Left cardiac atrium (tissue), 4 donors: ENCODE measurements around the gene R3HDM4. TPM values are rescaled to one million over a fixed set of nuclear protein-coding genes. Genes with fewer than 3 reads are reported as not detected.
"Not testable (repeated sequence)": the region's sequence is repeated elsewhere in the genome, so short reads cannot be mapped to it uniquely, and the experiment has no call there.

Experiments used
- ATAC-seq, 2 donors: fragments of 200-7000 bp; cut with Tn5 transposase; one replicate each; pipeline ENCODE4 v1.9.1; 2020; ENCODE audit warnings: mild to moderate bottlenecking in 2 of 2, moderate library complexity in 2 of 2
- DNase-seq: peaks from one replicate; pipeline ENCODE4 v3.0.0-alpha.2; 2020
- intact Hi-C, 2 donors: fragments of 100-400 bp; cut with DNase I; formaldehyde crosslinking; loops; one replicate each; pipeline versions ENCODE4 v1.14.1 to v1.15.1; 2022 to 2023
- total RNA-seq, 2 donors: library from RNA; stranded (reverse); fragmentation: NEBNext Ultra II Directional; extraction: Animal tissue kit (Norgen Biotek cat#: 25700); gene quantifications; one replicate each; pipeline ENCODE4 v1.2.1, GENCODE V29; 2021
- donor health status: DM: no; HTN: yes; CAD: no.
- donor health status: DM: no; HTN: yes; CAD: no; lungs with severe emphysema.
- donor health status: DM: yes; HTN: yes; CAD: no.
- donor health status: Dilated cardiomyopathy.

Gene R3HDM4
- total RNA-seq, 2 donors from 2014 or later: 18.3 to 31.6 TPM

GRCh38 chr19:884420-885211 lies 28.4 kb downstream of the R3HDM4 start:
- intact Hi-C loops: no loop called here
- ATAC-seq (no peak), DNase-seq (no peak)

- DNase-seq (no peak), ATAC-seq (no peak)
- intact Hi-C loops: no loop called here
Observed at GRCh38 chr19:883661-884211, 29.3 kb downstream of the R3HDM4 start.

GRCh38 chr19:882871-883497 lies 30.0 kb downstream of the R3HDM4 start:
- intact Hi-C loops: no loop called here
- DNase-seq (no peak), ATAC-seq (no peak)

DNA sequence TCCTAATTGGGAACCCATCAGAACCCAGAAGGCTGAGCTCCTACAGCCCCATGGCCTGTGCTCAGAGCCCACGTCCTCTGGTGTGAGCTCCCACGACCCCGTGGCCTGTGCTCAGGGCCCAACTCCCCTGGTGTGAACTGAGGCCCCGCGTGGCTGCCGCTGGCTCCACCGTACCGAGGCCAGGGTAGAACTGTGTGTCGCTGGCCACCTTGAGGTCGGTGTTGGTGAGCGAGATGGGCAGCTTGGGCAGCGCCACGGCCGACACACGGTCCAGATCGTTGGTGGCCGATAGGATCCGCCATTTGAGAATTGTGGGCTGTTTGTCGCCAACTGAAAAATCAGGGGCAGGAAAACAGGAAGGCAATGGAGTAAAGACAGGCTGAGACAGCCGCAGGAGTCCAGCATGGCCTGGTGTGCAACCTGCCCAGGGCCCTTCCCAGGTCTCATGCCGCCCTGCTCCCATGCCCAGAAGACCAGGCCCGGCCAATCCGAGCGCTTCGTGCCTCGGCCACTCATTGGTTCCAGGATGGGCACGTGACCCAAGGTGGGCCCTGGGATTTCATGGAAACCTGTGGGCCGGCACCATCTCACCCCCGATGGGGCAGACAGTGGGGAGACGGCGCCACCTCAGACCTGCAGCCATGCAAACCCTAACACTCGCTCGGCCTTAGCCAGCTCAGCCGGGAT lies 31.5 kb downstream of the R3HDM4 start:
- intact Hi-C loops: no loop called here
- ATAC-seq: no peak

DNA sequence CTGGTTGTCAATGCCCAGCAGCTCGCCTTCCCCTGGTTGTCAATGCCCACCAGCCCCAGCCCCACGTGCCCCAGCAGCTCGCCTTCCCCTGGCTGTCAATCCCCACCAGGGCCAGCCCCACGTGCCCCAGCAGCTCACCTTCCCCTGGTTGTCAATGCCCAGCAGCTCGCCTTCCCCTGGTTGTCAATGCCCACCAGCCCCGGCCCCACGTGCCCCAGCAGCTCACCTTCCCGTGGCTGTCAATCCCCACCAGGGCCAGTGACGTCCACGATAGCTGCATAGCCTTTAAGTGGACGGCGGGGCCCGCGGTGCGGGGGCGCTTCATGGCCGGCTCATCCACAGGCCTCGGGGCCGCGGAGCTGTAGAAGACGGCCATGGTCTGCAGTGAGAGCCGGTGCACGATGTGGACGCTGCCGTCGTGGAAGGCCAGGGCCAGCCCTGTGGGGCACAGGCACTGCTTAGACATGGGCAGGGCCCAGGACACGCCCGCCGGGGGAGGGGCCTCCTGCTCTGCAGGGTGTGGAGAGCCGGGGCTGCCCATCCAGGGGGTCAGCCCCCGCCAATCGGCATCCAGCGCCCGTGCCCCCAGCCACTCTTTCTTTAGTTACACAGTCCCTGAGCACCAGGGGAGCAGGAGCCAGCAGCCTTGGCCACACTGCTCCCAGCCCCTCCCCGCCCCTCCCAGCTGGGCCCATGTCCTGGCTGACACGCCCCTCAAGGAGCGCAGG lies 33.1 kb downstream of the R3HDM4 start:
- DNase-seq (no peak), ATAC-seq (no peak)
- intact Hi-C loops: no loop called here

More for the DNA sequence above, 31.5 kb downstream of the R3HDM4 start:
- no peak for DNase-seq

GRCh38 chr19:878751-879561 lies 34.1 kb downstream of the R3HDM4 start:
- DNase-seq, intact Hi-C loops, ATAC-seq: not testable (repeated sequence)

DNA sequence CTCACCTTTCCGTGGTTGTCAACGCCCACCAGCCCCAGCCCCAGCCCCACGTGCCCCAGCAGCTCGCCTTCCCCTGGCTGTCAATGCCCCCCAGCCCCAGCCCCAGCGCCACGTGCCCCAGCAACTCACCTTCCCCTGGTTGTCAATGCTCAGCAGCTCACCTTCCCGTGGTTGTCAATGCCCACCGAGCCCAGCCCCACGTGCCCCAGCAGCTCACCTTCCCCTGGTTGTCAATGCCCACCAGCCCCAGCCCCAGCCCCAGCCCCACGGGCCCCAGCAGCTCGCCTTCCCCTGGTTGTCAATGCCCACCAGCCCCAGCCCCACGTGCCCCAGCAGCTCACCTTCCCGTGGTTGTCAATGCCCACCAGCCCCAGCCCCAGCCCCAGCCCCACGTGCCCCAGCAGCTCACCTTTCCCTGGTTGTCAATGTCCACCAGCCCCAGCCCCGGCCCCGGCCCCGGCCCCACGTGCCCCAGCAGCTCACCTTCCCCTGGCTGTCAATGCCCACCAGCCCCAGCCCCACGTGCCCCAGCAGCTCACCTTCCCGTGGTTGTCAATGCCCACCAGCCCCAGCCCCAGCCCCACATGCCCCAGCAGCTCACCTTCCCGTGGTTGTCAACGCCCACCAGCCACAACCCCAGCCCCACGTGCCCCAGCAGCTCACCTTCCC lies 34.9 kb downstream of the R3HDM4 start:
- DNase-seq, ATAC-seq, intact Hi-C loops: not testable (repeated sequence)

GRCh38 chr19:876780-877314 lies 36.2 kb downstream of the R3HDM4 start:
- no peak for DNase-seq
- no peak for ATAC-seq
- intact Hi-C loops: no loop called here

DNA sequence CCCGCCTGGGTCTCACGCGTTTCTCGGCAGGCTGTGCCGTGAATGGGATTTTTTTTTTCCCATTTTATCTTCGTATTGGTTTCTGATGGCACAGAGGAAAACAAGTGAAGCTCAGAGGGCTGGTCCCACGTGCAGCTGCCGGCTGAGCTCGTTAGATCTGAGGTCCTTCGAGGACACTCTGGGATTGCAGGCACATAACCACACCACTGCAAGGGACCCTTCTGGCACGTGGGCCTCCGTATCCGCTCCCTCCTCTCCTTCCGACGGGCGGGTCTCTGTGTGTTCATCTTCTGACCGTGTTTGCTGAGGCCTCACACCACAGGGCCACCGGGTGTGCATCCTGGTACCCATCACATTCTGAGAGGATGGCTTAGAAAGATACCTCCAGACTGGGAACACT lies 36.9 kb downstream of the R3HDM4 start:
- no peak for ATAC-seq
- DNase-seq: no peak
- intact Hi-C loops: no loop called here

DNA sequence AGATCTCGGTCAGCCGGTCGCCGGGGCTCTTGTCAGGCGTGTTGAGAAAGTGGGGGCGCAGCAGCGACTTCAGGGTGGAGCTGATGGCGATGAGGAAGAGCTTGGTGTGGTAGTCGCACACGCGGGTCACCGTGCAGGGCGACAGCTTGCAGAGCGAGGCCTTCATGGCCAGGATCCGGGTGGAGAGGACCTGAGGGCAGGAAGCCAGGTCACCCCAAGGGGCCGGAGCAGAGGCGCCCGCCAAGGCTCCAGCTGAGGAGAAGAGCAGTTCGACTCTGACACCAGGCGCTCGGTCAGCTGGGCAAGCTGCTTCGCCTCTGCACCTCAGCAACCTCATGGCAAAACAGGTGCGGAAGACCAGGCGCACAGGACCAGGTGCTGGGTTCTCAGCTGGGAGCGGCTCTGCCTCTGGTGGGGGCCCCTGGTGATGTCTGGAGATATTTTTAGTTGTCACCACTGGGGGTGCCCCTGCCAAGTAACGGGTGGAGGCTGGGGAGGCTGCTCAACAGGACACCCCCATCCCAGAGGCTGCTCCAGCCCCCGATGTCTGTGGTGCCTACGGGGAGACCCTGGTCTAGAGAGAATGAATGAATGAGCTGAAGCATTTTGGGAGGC lies 37.6 kb downstream of the R3HDM4 start:
- intact Hi-C loops: no loop called here
- ATAC-seq (no peak), DNase-seq (no peak)

DNA sequence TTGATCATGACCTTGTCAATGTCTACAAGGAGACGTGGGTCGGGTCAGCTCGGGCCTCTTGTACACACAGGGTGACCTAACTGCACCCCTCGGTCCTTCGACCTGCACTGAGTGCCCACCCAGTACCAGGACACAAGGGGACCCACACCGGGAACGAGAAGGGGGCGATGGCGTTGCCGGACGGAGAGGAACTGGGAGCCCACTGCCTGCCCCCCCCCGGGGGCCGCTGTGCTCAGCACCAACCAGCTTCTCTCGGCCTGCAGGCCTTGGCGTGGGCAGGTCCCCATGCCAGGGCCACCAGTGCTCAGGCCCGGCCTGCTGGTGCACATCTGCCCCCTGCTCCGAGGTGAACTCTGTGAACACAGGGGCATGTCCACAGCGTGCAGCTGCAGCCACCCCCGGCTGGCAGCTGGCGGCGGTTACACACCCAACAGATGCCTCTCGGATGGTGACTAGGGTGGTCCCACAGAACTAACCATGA lies 39.4 kb downstream of the R3HDM4 start:
- DNase-seq (no peak), ATAC-seq (no peak)
- intact Hi-C loops: no loop called here

- intact Hi-C loops: no loop called here
- DNase-seq: no peak
- ATAC-seq: peak in 1 of 2 donors; percentile 18
Observed at GRCh38 chr19:873084-873483, 39.9 kb downstream of the R3HDM4 start.

GRCh38 chr19:872266-872951 lies 40.6 kb downstream of the R3HDM4 start:
- DNase-seq (peak; percentile 70), ATAC-seq (peak in 1 of 2 donors; percentile 23)
- intact Hi-C loops: no loop called here

DNA sequence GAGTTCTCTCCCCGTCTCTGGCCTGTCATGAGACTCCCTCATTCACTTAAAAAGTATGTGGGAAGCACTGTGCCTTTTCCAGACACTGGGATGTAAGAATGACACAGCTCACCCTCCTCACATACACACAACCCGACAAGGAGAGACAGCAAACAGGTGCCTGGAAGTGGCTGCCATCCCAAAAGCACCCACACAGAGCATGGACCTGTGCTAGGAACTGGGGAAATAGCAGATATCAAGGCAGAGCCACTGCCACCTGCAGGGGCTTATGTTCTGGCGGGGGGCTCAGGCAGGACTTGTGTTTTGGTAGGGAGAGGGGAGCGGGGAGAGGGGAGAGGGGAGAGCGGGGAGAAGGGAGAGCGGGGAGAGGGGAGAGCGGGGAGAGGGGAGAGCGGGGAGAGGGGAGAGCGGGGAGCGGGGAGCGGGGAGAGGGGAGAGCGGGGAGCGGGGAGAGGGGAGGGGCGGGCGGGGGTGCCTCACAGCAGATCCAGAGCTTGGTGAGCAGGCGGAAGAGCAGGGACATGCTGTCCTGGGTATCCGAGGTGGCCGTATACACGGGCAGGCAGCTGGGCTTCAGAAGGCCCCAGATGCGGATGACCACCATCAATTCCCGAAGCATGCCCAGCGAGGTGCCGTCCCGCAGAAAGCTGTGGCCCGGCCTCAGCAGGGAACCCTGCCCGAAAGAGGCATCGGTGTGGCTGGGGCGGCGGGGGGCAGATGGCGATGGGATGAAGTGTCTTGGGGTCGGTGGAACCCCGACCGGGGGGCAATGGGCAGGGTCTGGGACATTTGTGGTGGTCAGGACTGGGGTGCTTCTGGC lies 41.4 kb downstream of the R3HDM4 start:
- intact Hi-C loops: no loop called here
- DNase-seq (no peak), ATAC-seq (no peak)

DNA sequence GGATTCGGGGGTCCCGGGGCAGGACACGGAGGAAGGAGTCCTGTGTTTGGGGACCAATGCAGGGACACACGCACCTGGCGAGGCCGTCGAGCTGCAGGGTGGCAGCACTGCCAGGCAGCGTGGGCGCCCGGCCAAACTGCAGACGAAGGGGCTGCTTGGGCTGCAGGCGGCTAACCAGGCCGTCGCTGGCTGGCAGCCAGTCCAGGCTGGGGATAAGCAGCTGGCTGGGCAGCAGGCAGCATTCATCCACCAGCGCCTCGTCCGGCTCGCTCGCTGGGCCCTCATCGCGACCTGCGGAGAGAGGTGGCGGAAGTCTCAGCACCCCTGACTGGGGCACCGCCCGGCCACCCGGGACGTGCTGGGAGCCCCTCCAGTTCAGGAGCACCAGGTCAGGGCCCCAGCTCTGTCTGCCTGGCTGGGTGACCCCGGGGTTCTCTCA lies 42.0 kb downstream of the R3HDM4 start:
- intact Hi-C loops: no loop called here
- DNase-seq: peak; percentile 74
- peak; percentile 10 to 36 for ATAC-seq

GRCh38 chr19:870314-870713 lies 42.7 kb downstream of the R3HDM4 start:
- intact Hi-C loops: no loop called here
- ATAC-seq (no peak), DNase-seq (no peak)
